IPS-15b (cell line): ENCODE data around the gene EIF2S3B.

Experiments used
- H3K27me3 ChIP-seq: one replicate; pipeline ENCODE4 v1.6.1; 2013; ENCODE audit warnings: low read length; ENCODE audit not compliant: control insufficient read depth, insufficient read depth
- H3K36me3 ChIP-seq: one replicate; pipeline ENCODE4 v1.6.1; 2013; ENCODE audit warnings: low read length; ENCODE audit not compliant: control insufficient read depth, insufficient read depth
- H3K4me1 ChIP-seq: one replicate; pipeline ENCODE4 v1.6.1; 2013; ENCODE audit warnings: mild to moderate bottlenecking, low read length; ENCODE audit not compliant: control insufficient read depth, insufficient read depth
- H3K4me3 ChIP-seq: one replicate; pipeline ENCODE4 v1.5.1; 2013; ENCODE audit warnings: low read depth, low read length
- H3K9ac ChIP-seq: one replicate; pipeline ENCODE4 v1.6.1; 2013; ENCODE audit warnings: low read depth, mild to moderate bottlenecking, low read length
- H3K9me3 ChIP-seq: one replicate; pipeline ENCODE4 v1.6.1; 2013; ENCODE audit warnings: mild to moderate bottlenecking, low read length; ENCODE audit not compliant: control insufficient read depth, insufficient read depth

The EIF2S3B gene

GRCh38 chr12:10554756-10555481, 49.2 kb downstream of the EIF2S3B start:
- Histone ChIP-seq H3K36me3 (no peaks in the 10 kb centered on the region), H3K9ac (no peak overlapping the region), H3K4me1 (peaks cover 7% of the 10 kb centered on the region), H3K27me3 (no peaks in the 10 kb centered on the region), H3K4me3 (no peak overlapping the region), H3K9me3 (no peaks in the 10 kb centered on the region)

GRCh38 chr12:10557329-10557728, 51.6 kb downstream of the EIF2S3B start:
- H3K9me3 ChIP-seq: no peaks in the 10 kb centered on the region
- H3K27me3 ChIP-seq: no peaks in the 10 kb centered on the region
- peaks cover 7% of the 10 kb centered on the region for H3K4me1 ChIP-seq
- no peak overlapping the region for H3K4me3 ChIP-seq
- H3K36me3 ChIP-seq: no peaks in the 10 kb centered on the region
- H3K9ac ChIP-seq: no peak overlapping the region

GRCh38 chr12:10557766-10558165, 52.1 kb downstream of the EIF2S3B start:
- Histone ChIP-seq H3K36me3 (no peaks in the 10 kb centered on the region), H3K9ac (no peak overlapping the region), H3K9me3 (no peaks in the 10 kb centered on the region), H3K4me3 (no peak overlapping the region), H3K4me1 (peaks cover 7% of the 10 kb centered on the region), H3K27me3 (no peaks in the 10 kb centered on the region)
